LNCAP (cell line): Measurements from ENCODE around the gene TMEM44.

Experiments
- CTCF ChIP-seq: fragments of 450-650 bp; IDR thresholded peaks from 2 replicates; pipeline ENCODE4 v1.5.1; 2017; ENCODE audit warnings: mild to moderate bottlenecking

Gene TMEM44

GRCh38 chr3:194554473-194555123 is 78.6 kb downstream of the TMEM44 start:
- no peak for TF ChIP-seq CTCF

- no peak for TF ChIP-seq CTCF
Observed at GRCh38 chr3:194552327-194552949, 80.8 kb downstream of the TMEM44 start.

- no peak for TF ChIP-seq CTCF
Observed at GRCh38 chr3:194549853-194550252, 83.4 kb downstream of the TMEM44 start.

GRCh38 chr3:194548346-194549321 is 84.6 kb downstream of the TMEM44 start:
- TF ChIP-seq CTCF = no peak

GRCh38 chr3:194547042-194547441 is 86.2 kb downstream of the TMEM44 start:
- TF ChIP-seq CTCF = no peak

- TF ChIP-seq CTCF = no peak
Observed at GRCh38 chr3:194543550-194543949, 89.7 kb downstream of the TMEM44 start.

GRCh38 chr3:194541483-194541882 is 91.7 kb downstream of the TMEM44 start:
- no peak for TF ChIP-seq CTCF
